ENCODE data around the gene NR4A1. TPM values are rescaled to one million over a fixed set of nuclear protein-coding genes. Genes with fewer than 3 reads are reported as not detected.

Gene NR4A1
- total and polyA plus RNA-seq, 10 of the 15 experiments (the other 5 are each of a cell fraction or from before 2014, with no cell fraction given) = 0.05 to 7.9 (median 2.2) TPM; not detected in 1

DNA sequence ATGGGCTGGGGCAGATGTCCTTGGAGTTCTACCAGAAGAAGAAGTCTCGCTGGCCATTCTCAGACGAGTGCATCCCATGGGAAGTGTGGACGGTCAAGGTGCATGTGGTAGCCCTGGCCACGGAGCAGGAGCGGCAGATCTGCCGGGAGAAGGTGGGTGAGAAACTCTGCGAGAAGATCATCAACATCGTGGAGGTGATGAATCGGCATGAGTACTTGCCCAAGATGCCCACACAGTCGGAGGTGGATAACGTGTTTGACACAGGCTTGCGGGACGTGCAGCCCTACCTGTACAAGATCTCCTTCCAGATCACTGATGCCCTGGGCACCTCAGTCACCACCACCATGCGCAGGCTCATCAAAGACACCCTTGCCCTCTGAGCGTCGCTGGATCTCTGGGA lies 25.6 kb downstream of the NR4A1 start:
- 91% methylated on average over 16 of the region's 16 CpGs for WGBS (ENCODE audit: insufficient coverage, insufficient replicate concordance, low lambda C conversion rate, missing lambda C conversion rate)
- H3K4me1 ChIP-seq (ENCODE audit: control insufficient read depth, insufficient read depth, low read length) = peaks cover 19% of the 10 kb centered on the region
- no peaks in the 10 kb centered on the region for H4K20me1 ChIP-seq (ENCODE audit: control insufficient read depth, insufficient read depth)
- H3K9ac ChIP-seq (ENCODE audit: control insufficient read depth, insufficient read depth, low read length) = no peak overlapping the region
- in situ Hi-C loops (cut with MboI) = no loop called here
- no peak overlapping the region for H3K27ac ChIP-seq (ENCODE audit: control insufficient read depth, insufficient read depth)
- no peak overlapping the region for H3K4me3 ChIP-seq
- TF ChIP-seq RBBP5 (conservative IDR thresholded peaks at IDR 0.05) (no peak), RAD21 (IDR thresholded peaks at IDR 0.05; ENCODE audit: insufficient read depth, low read depth, low read length) (no peak), CBX5 (IDR thresholded peaks at IDR 0.05; ENCODE audit: low read depth) (no peak)
- TF ChIP-seq, protein P1, sequence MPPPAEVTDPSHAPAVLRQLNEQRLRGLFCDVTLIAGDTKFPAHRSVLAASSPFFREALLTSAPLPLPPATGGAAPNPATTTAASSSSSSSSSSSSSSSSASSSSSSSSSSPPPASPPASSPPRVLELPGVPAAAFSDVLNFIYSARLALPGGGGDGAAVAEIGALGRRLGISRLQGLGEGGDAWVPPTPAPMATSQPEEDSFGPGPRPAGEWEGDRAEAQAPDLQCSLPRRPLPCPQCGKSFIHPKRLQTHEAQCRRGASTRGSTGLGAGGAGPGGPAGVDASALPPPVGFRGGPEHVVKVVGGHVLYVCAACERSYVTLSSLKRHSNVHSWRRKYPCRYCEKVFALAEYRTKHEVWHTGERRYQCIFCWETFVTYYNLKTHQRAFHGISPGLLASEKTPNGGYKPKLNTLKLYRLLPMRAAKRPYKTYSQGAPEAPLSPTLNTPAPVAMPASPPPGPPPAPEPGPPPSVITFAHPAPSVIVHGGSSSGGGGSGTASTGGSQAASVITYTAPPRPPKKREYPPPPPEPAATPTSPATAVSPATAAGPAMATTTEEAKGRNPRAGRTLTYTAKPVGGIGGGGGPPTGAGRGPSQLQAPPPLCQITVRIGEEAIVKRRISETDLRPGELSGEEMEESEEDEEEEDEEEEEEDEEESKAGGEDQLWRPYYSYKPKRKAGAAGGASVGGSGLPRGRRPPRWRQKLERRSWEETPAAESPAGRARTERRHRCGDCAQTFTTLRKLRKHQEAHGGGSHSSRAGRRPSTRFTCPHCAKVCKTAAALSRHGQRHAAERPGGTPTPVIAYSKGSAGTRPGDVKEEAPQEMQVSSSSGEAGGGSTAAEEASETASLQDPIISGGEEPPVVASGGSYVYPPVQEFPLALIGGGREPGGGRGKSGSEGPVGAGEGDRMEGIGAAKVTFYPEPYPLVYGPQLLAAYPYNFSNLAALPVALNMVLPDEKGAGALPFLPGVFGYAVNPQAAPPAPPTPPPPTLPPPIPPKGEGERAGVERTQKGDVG (CRISPR knock-in tag; IDR thresholded peaks at IDR 0.05) = no peak
- TF ChIP-seq, protein P2, sequence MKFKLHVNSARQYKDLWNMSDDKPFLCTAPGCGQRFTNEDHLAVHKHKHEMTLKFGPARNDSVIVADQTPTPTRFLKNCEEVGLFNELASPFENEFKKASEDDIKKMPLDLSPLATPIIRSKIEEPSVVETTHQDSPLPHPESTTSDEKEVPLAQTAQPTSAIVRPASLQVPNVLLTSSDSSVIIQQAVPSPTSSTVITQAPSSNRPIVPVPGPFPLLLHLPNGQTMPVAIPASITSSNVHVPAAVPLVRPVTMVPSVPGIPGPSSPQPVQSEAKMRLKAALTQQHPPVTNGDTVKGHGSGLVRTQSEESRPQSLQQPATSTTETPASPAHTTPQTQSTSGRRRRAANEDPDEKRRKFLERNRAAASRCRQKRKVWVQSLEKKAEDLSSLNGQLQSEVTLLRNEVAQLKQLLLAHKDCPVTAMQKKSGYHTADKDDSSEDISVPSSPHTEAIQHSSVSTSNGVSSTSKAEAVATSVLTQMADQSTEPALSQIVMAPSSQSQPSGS (IDR thresholded peaks at IDR 0.05; ENCODE audit: low read length) = no peak
- TF ChIP-seq, protein P3, sequence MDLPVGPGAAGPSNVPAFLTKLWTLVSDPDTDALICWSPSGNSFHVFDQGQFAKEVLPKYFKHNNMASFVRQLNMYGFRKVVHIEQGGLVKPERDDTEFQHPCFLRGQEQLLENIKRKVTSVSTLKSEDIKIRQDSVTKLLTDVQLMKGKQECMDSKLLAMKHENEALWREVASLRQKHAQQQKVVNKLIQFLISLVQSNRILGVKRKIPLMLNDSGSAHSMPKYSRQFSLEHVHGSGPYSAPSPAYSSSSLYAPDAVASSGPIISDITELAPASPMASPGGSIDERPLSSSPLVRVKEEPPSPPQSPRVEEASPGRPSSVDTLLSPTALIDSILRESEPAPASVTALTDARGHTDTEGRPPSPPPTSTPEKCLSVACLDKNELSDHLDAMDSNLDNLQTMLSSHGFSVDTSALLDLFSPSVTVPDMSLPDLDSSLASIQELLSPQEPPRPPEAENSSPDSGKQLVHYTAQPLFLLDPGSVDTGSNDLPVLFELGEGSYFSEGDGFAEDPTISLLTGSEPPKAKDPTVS (IDR thresholded peaks at IDR 0.05; ENCODE audit: low read depth, low read length) = no peak
- no peak overlapping the region for H2AFZ ChIP-seq (ENCODE audit: control insufficient read depth, low read depth, low read length)
- FAIRE-seq (no peak), ATAC-seq (no peak), DNase-seq (ENCODE audit: low read depth, low spot score) (no peak)
- RAD21 ChIA-PET (ENCODE audit: unreplicated experiment) = interaction anchor here (2.0 kb wide), 1 partner anchor 52 kb away, joined by 5 read pairs; no protein-coding TSS in a partner anchor
- BruUV-seq (replicated peaks) = no TSS peak
- intact Hi-C loops (cut with micrococcal nuclease; ENCODE audit: unreplicated experiment) = no loop called here
- CTCF ChIA-PET = interaction anchor here (1.1 to 1.3 kb wide), 2 partner anchors 9 to 11 kb away, joined by 3 read pairs; no protein-coding TSS in a partner anchor
- no peaks in the 10 kb centered on the region for H3K27me3 ChIP-seq (replicated peaks in 1 of 2; ENCODE audit: control insufficient read depth in 2 of 2, insufficient read depth in 2 of 2, low read length in 1 of 2)
- no peak overlapping the region for H3K4me2 ChIP-seq (ENCODE audit: control insufficient read depth, insufficient read depth)
- H3K9me3 ChIP-seq (replicated peaks; ENCODE audit: control insufficient read depth, insufficient read depth, low read length) = no peaks in the 10 kb centered on the region
- H3K36me3 ChIP-seq (ENCODE audit: control insufficient read depth in 2 of 2, insufficient read depth in 2 of 2, low read length in 1 of 2) = peaks cover 16% of the 10 kb centered on the region in 2 experiments
- SMC1A ChIA-PET (ENCODE audit: uncharacterized antibody, unreplicated experiment) = no interaction called here
- POLR2A ChIA-PET = interaction anchor here (1.0 kb wide), 1 partner anchor 36 kb away, joined by 3 read pairs; no protein-coding TSS in a partner anchor
- peaks cover 22% of the 10 kb centered on the region for H3K79me2 ChIP-seq (ENCODE audit: control insufficient read depth, insufficient read depth, low read length)
